ENCODE results near the gene PEX11G.
"Not testable (repeated sequence)": the region's sequence is repeated elsewhere in the genome, so short reads cannot be mapped to it uniquely, and the experiment has no call there.

The PEX11G gene

GRCh38 chr19:7467009-7467989, 21.5 kb downstream of the PEX11G start:
- DNase-seq (ENCODE audit: low read depth): no peak

GRCh38 chr19:7463575-7463974, 25.3 kb downstream of the PEX11G start:
- DNase-seq (ENCODE audit: low read depth): no peak

- no peak for DNase-seq (ENCODE audit: low read depth)
Measured at GRCh38 chr19:7461841-7462629, 26.8 kb downstream of the PEX11G start.

GRCh38 chr19:7460562-7460966, 28.3 kb downstream of the PEX11G start:
- no peak for DNase-seq (ENCODE audit: low read depth)

- no peak for DNase-seq (ENCODE audit: low read depth)
Measured at GRCh38 chr19:7459773-7460172, 29.1 kb downstream of the PEX11G start.

- no peak for DNase-seq (ENCODE audit: low read depth)
Measured at GRCh38 chr19:7458675-7459074, 30.2 kb downstream of the PEX11G start.

GRCh38 chr19:7456964-7457541, 31.8 kb downstream of the PEX11G start:
- DNase-seq (ENCODE audit: low read depth): no peak

GRCh38 chr19:7455600-7456296, 33.1 kb downstream of the PEX11G start:
- no peak for DNase-seq (ENCODE audit: low read depth)

GRCh38 chr19:7454998-7455397, 33.8 kb downstream of the PEX11G start:
- no peak for DNase-seq (ENCODE audit: low read depth)

GRCh38 chr19:7450243-7451223, 38.3 kb downstream of the PEX11G start:
- DNase-seq (ENCODE audit: low read depth): no peak

- DNase-seq (ENCODE audit: low read depth): not testable (repeated sequence)
Measured at GRCh38 chr19:7449391-7450070, 39.3 kb downstream of the PEX11G start.

GRCh38 chr19:7447648-7448047, 41.2 kb downstream of the PEX11G start:
- no peak for DNase-seq (ENCODE audit: low read depth)

GRCh38 chr19:7445104-7445503, 43.7 kb downstream of the PEX11G start:
- DNase-seq (ENCODE audit: low read depth): no peak

GRCh38 chr19:7444042-7444441, 44.8 kb downstream of the PEX11G start:
- no peak for DNase-seq (ENCODE audit: low read depth)

- DNase-seq (ENCODE audit: low read depth): no peak
Measured at GRCh38 chr19:7442423-7442822, 46.4 kb downstream of the PEX11G start.

GRCh38 chr19:7441468-7442146, 47.2 kb downstream of the PEX11G start:
- DNase-seq (ENCODE audit: low read depth): no peak

- no peak for DNase-seq (ENCODE audit: low read depth)
Measured at GRCh38 chr19:7440188-7440975, 48.5 kb downstream of the PEX11G start.

- no peak for DNase-seq (ENCODE audit: low read depth)
Measured at GRCh38 chr19:7435586-7435985, 53.2 kb downstream of the PEX11G start.

GRCh38 chr19:7434391-7434790, 54.4 kb downstream of the PEX11G start:
- DNase-seq (ENCODE audit: low read depth): no peak

All from activated gamma-delta T cell treated with anti-CD3 and anti-CD28 coated beads, Interleukin-2, amount 50 U/mL, for 16 hours (primary cell).